SK-N-SH treated with all-trans-retinoic acid at 6 μM for 48 hours (cell line): ENCODE measurements around the gene ZNF184.
"Not testable (repeated sequence)": the region's sequence is repeated elsewhere in the genome, so short reads cannot be mapped to it uniquely, and the experiment has no call there.

Experiments used
- ATAC-seq: fragments of 200-7000 bp; cut with Tn5 transposase; 3 replicates; pipeline ENCODE4 v1.9.1; 2020; ENCODE audit warnings: mild to moderate bottlenecking, moderate library complexity
- BACH2 ChIP-seq: fragments of 250-450 bp; sonication (Bioruptor Pico); IDR thresholded peaks from 2 replicates; pipeline ENCODE4 v1.9.0; 2021; ENCODE audit warnings: mild to moderate bottlenecking, borderline replicate concordance
- CSDC2 ChIP-seq: fragments of 250-450 bp; sonication (Bioruptor Pico); IDR thresholded peaks from 2 replicates; pipeline ENCODE4 v1.5.0; 2020; ENCODE audit warnings: mild to moderate bottlenecking, moderate library complexity
- CSRNP3 ChIP-seq: fragments of 250-450 bp; sonication (Bioruptor Pico); IDR thresholded peaks from 2 replicates; pipeline ENCODE4 v1.5.1; 2021; ENCODE audit warnings: mild to moderate bottlenecking, moderate library complexity
- GLIS3 ChIP-seq: fragments of 250-450 bp; sonication (Bioruptor Pico); IDR thresholded peaks from 2 replicates; pipeline ENCODE4 v1.5.0; 2020; ENCODE audit warnings: mild to moderate bottlenecking, moderate library complexity
- ISL1 ChIP-seq: fragments of 250-450 bp; sonication (Bioruptor Pico); IDR thresholded peaks from 2 replicates; pipeline ENCODE4 v2.1.2; 2022; ENCODE audit warnings: mild to moderate bottlenecking, moderate library complexity
- OSR1 ChIP-seq: fragments of 250-450 bp; sonication (Bioruptor Pico); IDR thresholded peaks from 2 replicates; pipeline ENCODE4 v1.8.0; 2022; ENCODE audit warnings: moderate library complexity, mild to moderate bottlenecking, inconsistent platforms
- POU6F1 ChIP-seq: fragments of 250-450 bp; sonication (Bioruptor Pico); IDR thresholded peaks from 2 replicates; pipeline ENCODE4 v1.8.0; 2021; ENCODE audit warnings: low read depth, mild to moderate bottlenecking, moderate library complexity, borderline replicate concordance
- PPARA ChIP-seq: fragments of 250-450 bp; sonication (Bioruptor Pico); IDR thresholded peaks from 2 replicates; pipeline ENCODE4 v1.5.0; 2020; ENCODE audit warnings: mild to moderate bottlenecking, borderline replicate concordance
- SNAI2 ChIP-seq: fragments of 250-450 bp; sonication (Bioruptor Pico); IDR thresholded peaks from 2 replicates; pipeline ENCODE4 v1.5.0; 2020; ENCODE audit warnings: mild to moderate bottlenecking, moderate library complexity
- TOX ChIP-seq: fragments of 250-450 bp; sonication (Bioruptor Pico); IDR thresholded peaks from 2 replicates; pipeline ENCODE4 v1.8.0; 2021; ENCODE audit warnings: mild to moderate bottlenecking, moderate library complexity, borderline replicate concordance
- ZC3H10 ChIP-seq: fragments of 250-450 bp; sonication (Bioruptor Pico); IDR thresholded peaks from 2 replicates; pipeline ENCODE4 v1.5.1; 2021; ENCODE audit warnings: mild to moderate bottlenecking, moderate library complexity
- ZFP3 ChIP-seq: fragments of 250-450 bp; sonication (Bioruptor Pico); IDR thresholded peaks from 2 replicates; pipeline ENCODE4 v1.5.0; 2020; ENCODE audit warnings: mild to moderate bottlenecking, moderate library complexity
- ZNF70 ChIP-seq: fragments of 450-650 bp; formaldehyde crosslinking; IDR thresholded peaks from 2 replicates; pipeline ENCODE4 v1.5.0; 2020; ENCODE audit warnings: mild to moderate bottlenecking, moderate library complexity
- ZNF8 ChIP-seq: fragments of 450-650 bp; formaldehyde crosslinking; IDR thresholded peaks from 2 replicates; pipeline ENCODE4 v1.5.0; 2020; ENCODE audit warnings: mild to moderate bottlenecking, moderate library complexity
- TF ChIP-seq, protein P1 (sequence below): fragments of 250-450 bp; sonication (Bioruptor Pico); IDR thresholded peaks from 2 replicates; pipeline ENCODE4 v1.5.1; 2020; ENCODE audit warnings: low read depth, mild to moderate bottlenecking, moderate library complexity
- TF ChIP-seq, protein P2 (sequence below): fragments of 250-450 bp; sonication (Bioruptor Pico); IDR thresholded peaks from 2 replicates; pipeline ENCODE4 v1.5.0; 2020; ENCODE audit warnings: mild to moderate bottlenecking, moderate library complexity
- TF ChIP-seq, protein P3 (sequence below): fragments of 250-450 bp; sonication (Bioruptor Pico); IDR thresholded peaks from 2 replicates; pipeline ENCODE4 v1.8.0; 2020; ENCODE audit warnings: mild to moderate bottlenecking, moderate library complexity, borderline replicate concordance

Gene ZNF184

GRCh38 chr6:27439371-27439770, 33.5 kb downstream of the ZNF184 start (continued):
- TF ChIP-seq, protein P1, sequence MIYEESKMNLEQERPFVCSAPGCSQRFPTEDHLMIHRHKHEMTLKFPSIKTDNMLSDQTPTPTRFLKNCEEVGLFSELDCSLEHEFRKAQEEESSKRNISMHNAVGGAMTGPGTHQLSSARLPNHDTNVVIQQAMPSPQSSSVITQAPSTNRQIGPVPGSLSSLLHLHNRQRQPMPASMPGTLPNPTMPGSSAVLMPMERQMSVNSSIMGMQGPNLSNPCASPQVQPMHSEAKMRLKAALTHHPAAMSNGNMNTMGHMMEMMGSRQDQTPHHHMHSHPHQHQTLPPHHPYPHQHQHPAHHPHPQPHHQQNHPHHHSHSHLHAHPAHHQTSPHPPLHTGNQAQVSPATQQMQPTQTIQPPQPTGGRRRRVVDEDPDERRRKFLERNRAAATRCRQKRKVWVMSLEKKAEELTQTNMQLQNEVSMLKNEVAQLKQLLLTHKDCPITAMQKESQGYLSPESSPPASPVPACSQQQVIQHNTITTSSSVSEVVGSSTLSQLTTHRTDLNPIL (CRISPR knock-in tag) = no peak

DNA sequence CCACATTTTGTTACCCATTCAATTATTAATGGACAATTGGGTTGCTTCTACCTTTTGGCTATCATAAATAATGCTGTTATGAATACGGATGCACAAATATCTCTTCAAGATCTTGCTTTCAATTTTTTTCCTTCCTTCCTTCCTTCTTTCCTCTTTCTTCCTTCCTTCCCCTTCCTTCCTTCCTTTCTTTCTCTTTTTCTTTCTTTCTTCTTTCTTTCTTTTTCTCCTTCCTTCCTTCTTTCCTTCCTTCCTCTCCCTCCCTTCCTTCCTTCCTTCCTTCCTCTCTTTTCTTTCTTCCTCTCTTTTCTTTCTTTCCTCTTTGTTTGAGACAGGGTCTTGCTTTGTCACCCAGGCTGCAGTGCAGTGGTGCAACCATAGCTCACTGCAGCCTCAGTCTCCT, 39.2 kb downstream of the ZNF184 start:
- TF ChIP-seq ZFP3 (CRISPR knock-in tag) (no peak), ZNF8 (no peak), ISL1 (CRISPR knock-in tag) (no peak), PPARA (CRISPR knock-in tag) (no peak), ZNF70 (CRISPR knock-in tag) (no peak), GLIS3 (CRISPR knock-in tag) (no peak), POU6F1 (CRISPR knock-in tag) (no peak)
- no peak for ATAC-seq

DNA sequence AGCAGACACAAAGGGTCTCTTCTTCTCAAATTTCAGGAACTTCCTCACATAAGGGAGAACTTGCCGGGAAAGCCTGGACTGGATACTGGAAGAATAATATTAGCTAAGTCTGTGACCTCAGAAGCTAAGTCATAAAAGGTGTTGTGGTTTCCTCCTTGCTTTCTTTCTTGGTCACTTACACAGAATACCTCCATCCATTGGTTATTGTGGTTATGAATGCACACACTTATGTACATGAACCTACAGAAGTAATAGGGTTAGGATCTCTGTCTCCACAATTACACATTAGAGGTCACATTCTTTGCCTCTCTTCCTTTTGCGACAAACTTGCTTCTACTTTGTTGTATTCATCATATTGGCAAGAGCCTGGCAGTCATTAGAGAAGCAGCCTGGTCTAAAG, 43.9 kb downstream of the ZNF184 start:
- no peak for ATAC-seq
- TF ChIP-seq, protein P2, sequence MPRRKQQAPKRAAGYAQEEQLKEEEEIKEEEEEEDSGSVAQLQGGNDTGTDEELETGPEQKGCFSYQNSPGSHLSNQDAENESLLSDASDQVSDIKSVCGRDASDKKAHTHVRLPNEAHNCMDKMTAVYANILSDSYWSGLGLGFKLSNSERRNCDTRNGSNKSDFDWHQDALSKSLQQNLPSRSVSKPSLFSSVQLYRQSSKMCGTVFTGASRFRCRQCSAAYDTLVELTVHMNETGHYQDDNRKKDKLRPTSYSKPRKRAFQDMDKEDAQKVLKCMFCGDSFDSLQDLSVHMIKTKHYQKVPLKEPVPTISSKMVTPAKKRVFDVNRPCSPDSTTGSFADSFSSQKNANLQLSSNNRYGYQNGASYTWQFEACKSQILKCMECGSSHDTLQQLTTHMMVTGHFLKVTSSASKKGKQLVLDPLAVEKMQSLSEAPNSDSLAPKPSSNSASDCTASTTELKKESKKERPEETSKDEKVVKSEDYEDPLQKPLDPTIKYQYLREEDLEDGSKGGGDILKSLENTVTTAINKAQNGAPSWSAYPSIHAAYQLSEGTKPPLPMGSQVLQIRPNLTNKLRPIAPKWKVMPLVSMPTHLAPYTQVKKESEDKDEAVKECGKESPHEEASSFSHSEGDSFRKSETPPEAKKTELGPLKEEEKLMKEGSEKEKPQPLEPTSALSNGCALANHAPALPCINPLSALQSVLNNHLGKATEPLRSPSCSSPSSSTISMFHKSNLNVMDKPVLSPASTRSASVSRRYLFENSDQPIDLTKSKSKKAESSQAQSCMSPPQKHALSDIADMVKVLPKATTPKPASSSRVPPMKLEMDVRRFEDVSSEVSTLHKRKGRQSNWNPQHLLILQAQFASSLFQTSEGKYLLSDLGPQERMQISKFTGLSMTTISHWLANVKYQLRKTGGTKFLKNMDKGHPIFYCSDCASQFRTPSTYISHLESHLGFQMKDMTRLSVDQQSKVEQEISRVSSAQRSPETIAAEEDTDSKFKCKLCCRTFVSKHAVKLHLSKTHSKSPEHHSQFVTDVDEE = no peak
- TF ChIP-seq POU6F1 (CRISPR knock-in tag) = no peak
- TF ChIP-seq CSRNP3 (CRISPR knock-in tag) = no peak

DNA sequence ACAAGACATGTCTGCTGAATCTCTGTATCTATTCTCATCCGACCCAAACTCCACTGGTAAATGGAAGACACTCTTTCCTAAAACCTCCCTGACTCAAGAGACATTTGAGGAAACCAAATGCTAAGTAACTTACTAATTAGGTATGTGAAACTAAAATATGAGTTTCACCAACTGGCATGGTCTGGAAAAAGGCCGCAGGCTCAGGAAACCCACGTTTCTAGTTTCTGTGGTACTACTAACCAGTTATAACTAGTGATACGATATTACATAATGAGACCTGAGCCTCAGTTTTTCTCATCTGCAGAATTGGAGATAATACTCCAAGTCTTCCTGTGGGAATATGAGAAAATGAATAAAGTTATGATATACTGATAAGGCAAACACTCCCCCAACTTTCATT, 44.4 kb downstream of the ZNF184 start:
- TF ChIP-seq OSR1 = no peak
- ATAC-seq = no peak

GRCh38 chr6:27426045-27426620, 46.8 kb downstream of the ZNF184 start:
- TF ChIP-seq BACH2 (CRISPR knock-in tag) (no peak), ZC3H10 (CRISPR knock-in tag) (no peak), ZFP3 (CRISPR knock-in tag) (no peak), CSDC2 (CRISPR knock-in tag) (no peak), GLIS3 (CRISPR knock-in tag) (no peak), SNAI2 (CRISPR knock-in tag) (no peak), CSRNP3 (CRISPR knock-in tag) (no peak), TOX (no peak), PPARA (CRISPR knock-in tag) (no peak)
- TF ChIP-seq, protein P1 (CRISPR knock-in tag) = no peak
- TF ChIP-seq, protein P3, sequence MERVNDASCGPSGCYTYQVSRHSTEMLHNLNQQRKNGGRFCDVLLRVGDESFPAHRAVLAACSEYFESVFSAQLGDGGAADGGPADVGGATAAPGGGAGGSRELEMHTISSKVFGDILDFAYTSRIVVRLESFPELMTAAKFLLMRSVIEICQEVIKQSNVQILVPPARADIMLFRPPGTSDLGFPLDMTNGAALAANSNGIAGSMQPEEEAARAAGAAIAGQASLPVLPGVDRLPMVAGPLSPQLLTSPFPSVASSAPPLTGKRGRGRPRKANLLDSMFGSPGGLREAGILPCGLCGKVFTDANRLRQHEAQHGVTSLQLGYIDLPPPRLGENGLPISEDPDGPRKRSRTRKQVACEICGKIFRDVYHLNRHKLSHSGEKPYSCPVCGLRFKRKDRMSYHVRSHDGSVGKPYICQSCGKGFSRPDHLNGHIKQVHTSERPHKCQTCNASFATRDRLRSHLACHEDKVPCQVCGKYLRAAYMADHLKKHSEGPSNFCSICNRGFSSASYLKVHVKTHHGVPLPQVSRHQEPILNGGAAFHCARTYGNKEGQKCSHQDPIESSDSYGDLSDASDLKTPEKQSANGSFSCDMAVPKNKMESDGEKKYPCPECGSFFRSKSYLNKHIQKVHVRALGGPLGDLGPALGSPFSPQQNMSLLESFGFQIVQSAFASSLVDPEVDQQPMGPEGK (CRISPR knock-in tag) = no peak
- ATAC-seq = no peak

- not testable (repeated sequence) for ATAC-seq
Measured at GRCh38 chr6:27424851-27425250, 48.1 kb downstream of the ZNF184 start.
